GM19099 (cell line): ENCODE results near the gene CSF1R.

Experiments used
- POLR2A ChIP-seq: IDR thresholded peaks from 3 replicates; pipeline ENCODE4 v1.6.1; 2011; ENCODE audit warnings: low read depth; ENCODE audit not compliant: insufficient read length; ENCODE audit errors: extremely low read depth

CSF1R gene

DNA sequence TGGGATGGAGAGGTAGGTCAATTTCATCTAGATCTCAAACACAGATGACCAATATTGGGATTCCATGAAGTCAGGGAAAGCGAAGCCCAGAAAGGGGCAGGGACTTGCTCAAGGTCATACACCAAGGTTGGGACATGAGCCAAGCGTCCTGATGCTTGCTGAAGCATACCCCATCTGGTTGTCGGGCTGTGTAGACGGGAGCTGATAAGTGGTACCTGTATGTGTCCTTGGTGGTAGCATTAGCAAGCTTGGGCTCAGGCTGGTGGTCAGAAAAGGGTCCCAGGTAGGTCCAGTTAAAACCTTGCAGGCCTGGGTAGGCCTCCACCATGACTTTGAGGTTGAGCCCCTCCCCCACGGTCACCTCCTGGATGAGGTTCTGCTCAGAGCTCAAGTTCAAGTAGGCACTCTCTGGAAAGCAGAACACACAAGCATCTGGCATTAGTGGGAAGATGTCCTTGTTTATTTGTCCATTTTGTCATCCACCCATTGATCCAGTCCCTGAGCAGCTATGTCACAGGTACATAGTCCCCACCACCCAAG lies 13.2 kb downstream of the CSF1R start:
- no peak for TF ChIP-seq POLR2A

DNA sequence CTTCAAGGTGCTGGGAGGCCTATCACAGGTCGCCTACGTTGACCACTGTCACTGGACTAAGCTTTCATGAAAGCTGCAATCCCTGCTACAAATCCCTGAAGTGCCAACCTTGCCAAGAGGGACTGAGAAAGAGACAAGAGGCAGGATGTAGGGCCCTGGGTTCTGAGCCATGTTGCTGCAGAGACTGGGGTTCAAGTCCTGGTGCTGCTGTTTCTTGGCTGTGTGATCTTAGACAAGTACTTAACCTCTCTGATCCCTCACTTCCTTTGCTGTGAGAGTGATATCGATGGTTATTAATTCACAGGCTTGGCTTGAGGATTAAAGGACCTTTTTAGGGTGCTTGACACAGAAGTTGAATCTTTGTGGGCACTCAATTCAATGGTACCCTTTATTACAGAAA lies 15.5 kb downstream of the CSF1R start:
- TF ChIP-seq POLR2A, result no peak

DNA sequence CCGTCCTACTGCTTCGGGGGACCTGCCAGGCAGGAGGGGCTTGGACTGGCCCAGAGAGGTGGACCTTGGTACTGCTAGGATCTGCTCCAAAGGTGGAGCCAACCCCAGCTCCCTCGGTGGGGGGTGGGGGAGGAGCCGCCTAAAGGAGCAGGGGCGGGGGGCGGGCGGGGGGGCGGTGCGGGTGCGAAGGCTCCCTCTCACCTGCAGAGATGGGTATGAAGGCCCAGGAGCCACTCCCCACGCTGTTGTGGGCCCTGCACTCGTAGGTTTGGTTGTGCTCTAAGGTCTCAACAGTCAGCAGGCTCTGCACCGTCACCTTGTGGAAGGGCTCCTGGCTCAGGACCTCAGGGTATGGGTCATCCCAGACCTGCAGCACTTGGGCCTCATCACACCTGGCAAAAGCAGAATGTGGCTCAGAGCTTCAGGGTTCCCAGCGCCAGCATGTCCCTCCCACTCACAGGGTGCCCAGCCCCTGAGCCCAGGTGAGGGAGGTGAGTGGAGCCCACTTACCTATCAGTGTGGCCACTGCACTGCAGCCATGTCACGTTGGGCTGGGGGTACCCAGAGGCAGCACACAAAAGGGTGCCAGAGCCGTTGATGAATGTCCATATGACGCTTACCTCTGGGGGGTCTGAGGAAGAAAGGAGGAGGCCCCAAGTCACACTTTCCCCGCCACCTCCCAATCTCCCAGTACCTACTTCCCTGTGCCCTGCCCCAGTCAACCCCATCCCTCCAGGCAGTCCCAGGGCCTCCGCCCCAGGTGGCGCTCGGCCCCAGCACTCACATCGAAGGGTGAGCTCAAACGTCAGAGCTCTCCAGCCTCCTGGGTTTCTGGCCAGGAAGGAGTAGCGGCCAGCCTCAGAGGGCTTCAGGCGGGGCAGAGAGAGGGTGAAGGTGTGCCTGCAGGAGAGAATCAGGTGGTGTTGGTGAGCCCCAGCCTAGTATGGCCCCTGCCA lies 16.4 kb downstream of the CSF1R start:
- no peak for TF ChIP-seq POLR2A

DNA sequence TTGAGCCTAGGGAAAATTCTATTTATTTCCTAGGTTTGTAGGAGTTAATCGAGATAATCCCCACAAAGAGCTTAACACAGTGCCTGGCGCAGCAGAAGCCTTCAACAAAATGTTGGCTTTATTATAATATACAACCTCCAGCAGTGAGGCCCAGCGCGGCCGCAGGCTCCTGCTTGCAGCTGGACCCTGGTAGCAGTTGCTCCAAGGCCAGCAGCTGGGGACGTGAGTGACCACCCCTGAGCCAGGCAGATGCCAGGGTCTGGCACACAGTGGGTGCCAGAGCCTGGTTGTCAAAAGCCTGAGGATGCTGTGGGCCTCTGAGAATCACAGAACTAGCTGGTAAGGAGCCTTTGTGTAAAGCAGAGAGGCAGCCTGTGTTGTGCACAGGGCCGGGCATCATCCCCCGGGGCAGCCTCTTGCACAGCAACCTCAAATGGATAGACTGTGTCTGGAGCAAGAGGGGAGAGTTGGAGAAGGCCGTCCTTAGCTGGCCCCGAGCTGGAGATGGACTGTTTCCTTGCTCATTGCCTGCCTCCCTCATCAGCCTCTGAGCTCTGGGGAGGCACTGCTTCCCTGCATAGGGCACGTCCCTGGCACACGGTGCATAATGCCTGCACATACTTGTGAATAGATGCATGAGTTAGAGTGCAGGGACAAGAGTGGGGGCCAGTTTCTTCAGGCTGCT lies 17.3 kb downstream of the CSF1R start:
- TF ChIP-seq POLR2A, result no peak

DNA sequence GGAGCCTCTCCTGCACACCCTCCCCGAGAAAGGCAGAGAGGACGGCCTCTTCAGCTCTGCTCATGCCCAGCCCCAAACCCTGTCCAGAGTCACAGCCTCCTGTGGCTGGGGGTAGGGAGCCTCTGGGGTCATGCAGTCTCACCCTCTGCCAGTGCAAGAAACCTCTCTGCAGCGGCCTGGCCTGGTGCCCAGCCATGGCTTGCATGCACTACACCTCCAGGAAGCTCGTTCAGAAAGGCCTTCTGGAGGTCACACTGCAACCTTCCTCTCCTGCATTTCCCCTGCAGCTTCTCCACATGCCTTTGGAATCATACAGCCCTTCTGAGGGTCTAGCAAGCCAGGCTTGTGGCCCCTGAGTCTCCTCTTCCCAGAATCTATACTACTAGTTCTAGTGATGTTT lies 17.9 kb downstream of the CSF1R start:
- TF ChIP-seq POLR2A, result no peak

DNA sequence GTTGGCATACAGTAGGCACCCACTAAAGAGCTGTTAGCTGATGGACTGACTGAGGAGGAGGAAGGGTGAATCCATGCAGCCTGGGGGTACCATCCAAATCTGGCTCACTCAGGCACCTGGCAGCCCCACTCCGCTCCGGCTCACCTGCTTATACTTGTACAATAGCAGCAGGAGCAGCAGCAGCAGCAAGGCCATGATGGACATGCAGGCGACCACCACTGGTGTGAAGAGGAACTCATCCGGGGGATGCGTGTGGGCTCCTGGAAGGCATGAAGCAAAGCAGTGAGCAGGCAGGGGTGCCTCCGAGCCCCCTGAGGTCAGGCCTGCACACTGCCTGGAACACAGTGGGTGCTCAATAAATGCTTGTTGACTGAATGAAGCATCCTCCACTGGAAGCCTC lies 18.3 kb downstream of the CSF1R start:
- TF ChIP-seq POLR2A, result no peak

DNA sequence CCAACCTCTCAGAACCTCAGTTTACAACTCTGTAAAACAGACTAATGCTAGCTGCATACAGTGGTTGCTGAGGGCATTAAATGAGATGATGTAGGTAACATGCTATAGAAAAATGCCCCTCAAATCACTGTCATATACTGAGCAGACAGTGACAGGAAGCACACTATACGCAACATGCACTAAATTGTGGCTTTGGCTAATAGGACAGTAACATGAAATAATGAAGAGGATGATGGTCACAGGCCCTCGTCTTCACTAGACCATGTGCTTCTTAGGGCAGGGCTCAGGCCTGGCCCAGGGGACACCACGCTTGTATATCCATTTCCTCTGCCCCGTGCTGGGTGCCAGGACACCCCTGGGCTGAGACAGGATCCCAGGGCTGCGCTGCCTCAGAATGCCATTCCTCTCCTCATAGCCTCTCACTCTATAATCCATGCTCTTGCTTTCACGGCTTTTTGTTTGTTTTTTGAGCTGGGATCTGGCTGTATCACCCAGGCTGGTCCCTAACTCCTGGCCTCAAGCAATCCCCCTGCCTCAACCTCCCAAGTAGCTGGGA lies 18.9 kb downstream of the CSF1R start:
- no peak for TF ChIP-seq POLR2A

DNA sequence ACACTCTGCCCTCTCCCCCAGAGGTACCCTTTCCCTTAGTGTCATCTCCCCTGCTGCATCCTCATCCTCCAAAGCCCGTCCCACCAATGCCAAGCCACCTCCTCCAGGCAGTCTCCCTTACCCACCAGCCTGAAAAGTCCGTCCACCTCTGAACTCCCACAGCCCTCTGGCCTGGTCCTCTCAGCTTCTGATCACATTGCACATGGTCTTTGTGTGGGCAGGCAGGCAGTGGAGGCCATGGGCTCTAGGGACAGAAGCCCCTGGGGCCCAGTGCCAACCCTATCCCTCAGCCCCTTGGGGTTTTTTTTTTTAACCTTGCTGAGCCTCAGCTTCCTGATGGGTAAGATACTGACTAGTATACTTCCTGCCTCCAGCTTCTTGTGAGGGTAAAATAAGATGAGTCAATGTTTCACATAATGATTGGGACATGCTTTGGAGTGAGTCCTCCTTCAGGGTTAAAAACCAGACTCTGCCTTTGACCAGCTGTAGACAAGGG lies 19.4 kb downstream of the CSF1R start:
- no peak for TF ChIP-seq POLR2A

DNA sequence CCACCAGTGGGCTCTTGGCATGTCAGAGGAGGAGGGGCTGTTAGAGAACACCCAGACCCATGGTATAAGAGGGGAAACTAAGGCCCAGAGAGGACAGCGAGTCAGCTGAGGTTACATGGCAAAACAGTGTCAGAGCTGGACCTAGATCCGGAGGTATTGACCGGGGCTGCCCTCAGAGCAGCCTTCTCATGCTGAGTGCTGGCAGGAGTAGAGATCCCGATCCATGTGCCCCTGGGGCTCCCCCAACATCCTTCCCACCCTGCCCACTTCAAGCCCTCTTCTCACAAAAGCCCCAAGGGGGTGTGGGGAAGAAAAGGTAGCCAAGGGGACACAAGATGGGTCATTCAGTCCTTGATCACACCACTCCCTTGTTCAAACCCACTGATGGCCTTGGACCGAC lies 19.9 kb downstream of the CSF1R start:
- no peak for TF ChIP-seq POLR2A

DNA sequence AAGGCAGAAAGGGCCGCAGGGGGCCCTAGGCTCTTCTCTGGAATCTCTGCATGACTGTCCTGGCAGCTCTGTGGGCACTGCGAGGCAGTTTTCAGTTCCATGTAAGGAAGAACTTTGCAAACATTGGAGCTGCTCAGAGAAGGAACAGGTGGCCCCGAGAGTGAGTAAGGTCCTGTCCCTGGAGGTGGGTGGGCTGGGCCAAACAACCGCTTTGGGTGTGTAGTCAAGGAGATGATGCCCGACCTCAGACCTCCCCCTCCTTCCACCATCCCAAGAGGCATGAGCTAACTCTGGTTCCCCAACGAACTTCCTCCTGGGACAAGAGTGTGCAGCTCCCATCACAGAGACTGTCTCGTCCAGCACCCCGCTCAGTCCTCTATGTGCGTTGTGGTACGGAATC lies 20.5 kb downstream of the CSF1R start:
- TF ChIP-seq POLR2A, result no peak

DNA sequence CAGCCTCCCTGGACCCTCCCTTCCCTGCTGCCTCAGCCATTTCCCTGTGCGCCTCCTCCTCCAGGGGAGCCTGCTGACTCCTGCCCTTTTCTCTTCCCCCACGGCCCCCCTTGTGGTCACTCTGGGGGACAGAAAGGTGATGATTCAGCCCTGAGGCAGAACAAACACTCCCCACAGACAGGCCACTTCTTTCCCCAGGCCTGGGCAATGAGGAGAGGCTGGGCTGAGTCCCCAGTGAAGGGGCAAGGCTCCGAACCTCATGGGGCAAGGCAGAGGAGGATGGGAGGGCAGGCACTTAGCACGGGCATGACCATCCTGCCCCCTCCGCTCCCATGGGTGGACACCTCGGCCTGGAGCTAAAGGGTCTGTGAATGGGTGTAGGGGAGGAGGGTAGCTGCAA lies 21.0 kb downstream of the CSF1R start:
- TF ChIP-seq POLR2A, result no peak

DNA sequence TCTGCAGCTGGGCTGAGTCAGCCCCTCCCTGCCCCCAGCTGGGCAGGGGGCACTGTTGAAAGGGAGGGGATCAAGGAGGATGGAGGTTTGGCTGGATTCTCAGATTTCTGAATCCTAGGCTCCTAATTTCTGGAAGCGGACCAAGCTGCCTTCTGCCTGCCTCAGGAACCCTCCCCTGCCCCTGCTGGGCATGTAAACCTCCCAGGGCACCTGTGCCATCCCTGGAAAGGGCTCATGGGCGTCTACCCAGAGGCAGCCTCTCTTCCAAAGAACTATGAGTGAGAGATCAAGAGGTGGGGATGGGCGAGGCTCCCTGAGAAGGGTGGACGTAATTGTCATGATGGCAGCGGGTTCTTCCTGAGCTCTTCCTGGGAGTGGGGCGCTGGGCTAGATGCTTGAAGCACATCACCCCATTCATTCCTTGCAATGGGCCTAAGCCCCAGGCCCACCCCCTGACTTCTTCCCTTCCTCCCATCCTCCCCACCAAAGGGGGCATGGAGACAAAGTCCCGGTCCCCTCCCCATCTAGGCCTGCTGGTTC lies 21.6 kb downstream of the CSF1R start:
- no peak for TF ChIP-seq POLR2A

DNA sequence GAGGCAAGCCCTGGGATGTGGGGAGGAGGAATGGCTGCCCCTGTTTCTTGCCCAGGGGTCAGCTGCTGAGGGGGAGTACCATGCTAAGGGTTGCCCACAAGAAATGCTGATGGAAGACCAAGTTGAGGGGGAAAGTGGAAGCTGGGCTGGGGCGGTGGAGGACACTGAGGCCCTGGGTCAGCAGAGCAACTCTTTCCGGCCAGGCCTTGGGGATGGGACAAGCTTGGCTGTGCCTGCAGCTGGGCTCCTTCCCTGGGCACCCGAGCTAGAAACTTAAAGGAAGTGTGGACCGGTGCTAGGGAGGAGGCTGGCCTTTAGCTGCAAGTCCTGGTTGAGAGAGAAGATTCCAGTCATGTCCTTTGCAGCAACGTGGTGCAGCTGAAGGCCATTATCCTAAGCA lies 22.7 kb downstream of the CSF1R start:
- no peak for TF ChIP-seq POLR2A

DNA sequence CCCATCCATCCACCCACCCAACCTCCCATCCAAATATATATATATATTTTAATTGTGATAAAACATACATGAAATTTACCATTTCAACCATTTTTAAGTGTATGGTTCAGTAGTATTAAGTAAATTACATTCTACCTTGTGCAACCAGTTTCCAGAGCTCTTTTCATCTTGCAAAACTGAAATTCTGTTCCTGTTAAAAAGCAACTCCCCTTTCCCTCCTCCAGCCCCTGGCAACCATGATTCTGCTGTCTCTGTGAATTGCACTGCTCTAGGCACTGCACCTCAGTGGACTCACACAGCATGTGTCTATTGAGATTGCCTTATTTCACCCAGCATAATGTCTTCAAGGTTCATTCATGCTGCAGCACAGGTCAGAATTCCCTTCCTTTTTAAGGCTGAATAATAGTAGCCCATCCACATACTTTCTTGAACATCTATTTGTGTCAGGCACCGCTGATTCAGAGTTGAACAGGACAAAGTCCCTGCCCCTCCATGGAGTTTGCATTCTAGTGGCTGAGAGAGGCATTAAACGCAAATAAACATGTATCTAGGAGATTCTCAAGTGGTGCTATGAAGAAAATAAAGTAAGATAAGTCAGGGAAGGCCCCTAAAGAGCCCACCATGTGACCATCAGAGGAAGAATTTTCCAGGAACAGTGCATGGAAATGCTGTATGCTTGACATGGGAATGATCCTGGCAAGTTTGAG lies 24.0 kb downstream of the CSF1R start:
- no peak for TF ChIP-seq POLR2A
